Caco-2 (cell line): ENCODE measurements around the gene RMDN3. TPM values are rescaled to one million over a fixed set of nuclear protein-coding genes. Genes with fewer than 3 reads are reported as not detected.

Source experiments
- BruUV-seq: library from RNA; stranded (reverse); fragments of 400-500 nt; replicated peaks from 2 replicates; lab custom pipeline; 2021; lab: Mats Ljungman, UMichigan
- CTCF ChIA-PET: fragments of 300-600 bp; sonication (Branson Sonifier 250); formaldehyde crosslinking; loops from one replicate; lab custom pipeline; 2022; ENCODE audit warnings: antibody characterized with exemption; lab: Charles Lee
- POLR2A ChIA-PET: fragments of 300-600 bp; sonication (Branson Sonifier 250); formaldehyde crosslinking; loops from one replicate; lab custom pipeline; 2022; ENCODE audit warnings: antibody characterized with exemption; lab: Charles Lee
- DNase-seq, 2 experiments: peaks; one replicate each; pipeline versions ENCODE4 v3.0.0 to v3.0.0-alpha.2; 2020 to 2022
- H3K27me3 ChIP-seq: replicated peaks from 2 replicates; pipeline ENCODE4 v1.6.0; 2011; ENCODE audit warnings: low read length; ENCODE audit not compliant: control insufficient read depth, insufficient read depth
- H3K36me3 ChIP-seq: 2 replicates; pipeline ENCODE4 v1.5.1; 2011; ENCODE audit warnings: low read length; ENCODE audit not compliant: control insufficient read depth, insufficient read depth
- H3K4me1 ChIP-seq: fragments of 250-450 bp; sonication (Bioruptor Pico); 2 replicates; pipeline ENCODE4 v1.5.1; 2020; ENCODE audit warnings: mild to moderate bottlenecking
- H3K4me3 ChIP-seq: 2 replicates; pipeline ENCODE4 v1.5.1; 2011; ENCODE audit warnings: low read depth, mild to moderate bottlenecking, control low read depth, low read length
- H3K9me3 ChIP-seq: fragments of 250-450 bp; sonication (Bioruptor Pico); 2 replicates; pipeline ENCODE4 v1.5.1; 2020; ENCODE audit warnings: mild to moderate bottlenecking, moderate library complexity
- H3K27ac Mint-ChIP-seq: one replicate; pipeline ENCODE4 v1.8.0; 2022; ENCODE audit warnings: mixed read lengths; ENCODE audit not compliant: unreplicated experiment
- H3K27me3 Mint-ChIP-seq: one replicate; pipeline ENCODE4 v1.8.0; 2022; ENCODE audit warnings: mixed read lengths; ENCODE audit not compliant: insufficient read depth, unreplicated experiment
- H3K36me3 Mint-ChIP-seq: one replicate; pipeline ENCODE4 v1.8.0; 2022; ENCODE audit warnings: mild to moderate bottlenecking, mixed read lengths; ENCODE audit not compliant: insufficient read depth, unreplicated experiment
- H3K4me1 Mint-ChIP-seq: one replicate; pipeline ENCODE4 v1.8.0; 2022; ENCODE audit warnings: low read depth, mixed read lengths; ENCODE audit not compliant: unreplicated experiment
- H3K4me3 Mint-ChIP-seq: one replicate; pipeline ENCODE4 v1.8.0; 2022; ENCODE audit warnings: mild to moderate bottlenecking, moderate library complexity, mixed read lengths; ENCODE audit not compliant: unreplicated experiment
- H3K9me3 Mint-ChIP-seq: one replicate; pipeline ENCODE4 v1.8.0; 2022; ENCODE audit warnings: mixed read lengths; ENCODE audit not compliant: unreplicated experiment
- intact Hi-C: fragments of 100-400 bp; cut with micrococcal nuclease; formaldehyde crosslinking; loops from one replicate; pipeline ENCODE4 v1.10.0; 2022; ENCODE audit not compliant: unreplicated experiment
- total RNA-seq: library from RNA; stranded (reverse); gene quantifications from 2 replicates; pipeline ENCODE4 v1.2.3, GENCODE V29; 2022
- TF ChIP-seq, protein P1 (sequence below), 2 experiments: fragments of 200-600 bp in 1 of 2; IDR thresholded peaks; 1 replicate in 1 of 2; 2 replicates in 1 of 2; pipeline versions ENCODE4 v1.5.1 to v1.8.0; 2011 to 2022; ENCODE audit warnings: antibody characterized with exemption in 1 of 2, control low read depth in 1 of 2, inconsistent platforms in 1 of 2, low read depth in 1 of 2, low read length in 1 of 2, mild to moderate bottlenecking in 1 of 2, moderate library complexity in 1 of 2; ENCODE audit not compliant: insufficient read depth in 1 of 2, severe bottlenecking in 1 of 2, unreplicated experiment in 1 of 2

RMDN3 gene
- total RNA-seq, 1 experiment from 2014 or later = 48.0 TPM

DNA sequence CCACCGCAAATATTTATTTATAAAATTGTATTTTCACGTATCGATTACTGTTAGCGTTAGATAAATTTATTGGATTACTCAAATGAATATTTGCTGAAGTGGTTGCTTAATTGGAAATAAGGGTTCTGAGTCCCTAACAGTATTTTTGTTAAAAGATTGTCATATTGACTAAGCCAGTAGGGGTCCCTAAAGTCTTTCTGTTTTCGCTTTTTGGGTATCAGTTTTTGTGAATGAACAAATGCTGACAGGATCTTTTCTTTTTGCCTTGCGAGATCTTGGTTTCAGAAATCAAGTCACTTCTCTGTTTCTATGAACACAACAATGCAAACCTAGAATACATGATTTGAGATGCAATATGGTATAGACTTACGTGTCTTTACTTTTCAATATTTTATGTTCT lies 53.0 kb downstream of the RMDN3 start:
- Mint-ChIP-seq H3K4me1 (peaks cover under 1% of the 10 kb centered on the region), H3K27me3 (no peaks in the 10 kb centered on the region), H3K27ac (no peak overlapping the region), H3K36me3 (peaks cover 75% of the 10 kb centered on the region), H3K4me3 (no peak overlapping the region), H3K9me3 (no peaks in the 10 kb centered on the region)
- Histone ChIP-seq H3K4me1 (peaks cover 5% of the 10 kb centered on the region; the same call in 1 of the 2 replicates), H3K9me3 (no peaks in the 10 kb centered on the region), H3K36me3 (peaks cover 2% of the 10 kb centered on the region; the same call in 1 of the 2 replicates), H3K27me3 (no peaks in the 10 kb centered on the region), H3K4me3 (no peak overlapping the region)
- TF ChIP-seq, protein P1, sequence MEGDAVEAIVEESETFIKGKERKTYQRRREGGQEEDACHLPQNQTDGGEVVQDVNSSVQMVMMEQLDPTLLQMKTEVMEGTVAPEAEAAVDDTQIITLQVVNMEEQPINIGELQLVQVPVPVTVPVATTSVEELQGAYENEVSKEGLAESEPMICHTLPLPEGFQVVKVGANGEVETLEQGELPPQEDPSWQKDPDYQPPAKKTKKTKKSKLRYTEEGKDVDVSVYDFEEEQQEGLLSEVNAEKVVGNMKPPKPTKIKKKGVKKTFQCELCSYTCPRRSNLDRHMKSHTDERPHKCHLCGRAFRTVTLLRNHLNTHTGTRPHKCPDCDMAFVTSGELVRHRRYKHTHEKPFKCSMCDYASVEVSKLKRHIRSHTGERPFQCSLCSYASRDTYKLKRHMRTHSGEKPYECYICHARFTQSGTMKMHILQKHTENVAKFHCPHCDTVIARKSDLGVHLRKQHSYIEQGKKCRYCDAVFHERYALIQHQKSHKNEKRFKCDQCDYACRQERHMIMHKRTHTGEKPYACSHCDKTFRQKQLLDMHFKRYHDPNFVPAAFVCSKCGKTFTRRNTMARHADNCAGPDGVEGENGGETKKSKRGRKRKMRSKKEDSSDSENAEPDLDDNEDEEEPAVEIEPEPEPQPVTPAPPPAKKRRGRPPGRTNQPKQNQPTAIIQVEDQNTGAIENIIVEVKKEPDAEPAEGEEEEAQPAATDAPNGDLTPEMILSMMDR (IDR thresholded peaks at IDR 0.05; ENCODE audit: insufficient read depth in 1 of 2, low read depth in 1 of 2, low read length in 1 of 2, severe bottlenecking in 1 of 2, unreplicated experiment in 1 of 2) = peak in 1 of 2 experiments; percentile 18
- BruUV-seq = no TSS peak
- ChIA-PET CTCF (no interaction called here), POLR2A (no interaction called here)
- intact Hi-C loops = loop anchor here (2.0 kb wide), 1 partner anchor 81 kb away; no protein-coding TSS in a partner anchor
- DNase-seq = peak in 1 of 2 experiments; percentile 26

DNA sequence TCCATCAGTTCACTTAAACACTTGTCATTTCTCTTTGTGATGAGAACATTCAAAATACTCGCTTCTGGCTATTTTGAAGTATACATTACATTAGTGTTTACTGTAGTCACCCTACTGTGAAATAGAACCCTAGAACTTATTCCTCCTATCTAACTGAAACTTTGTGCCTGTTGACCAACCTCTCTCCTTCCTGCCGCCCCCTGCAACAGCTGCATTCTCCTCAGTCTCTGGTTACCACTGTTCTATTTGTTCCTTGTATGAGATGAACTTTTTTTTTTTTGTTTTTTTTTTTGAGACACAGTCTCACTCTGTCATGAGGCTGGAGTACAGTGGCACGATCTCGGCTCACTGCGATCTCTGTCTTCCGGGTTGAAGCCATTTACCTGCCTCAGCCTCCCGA lies 57.1 kb downstream of the RMDN3 start:
- Histone ChIP-seq H3K4me1 (peaks cover 7% of the 10 kb centered on the region; the same call in 1 of the 2 replicates), H3K4me3 (no peak overlapping the region), H3K9me3 (no peaks in the 10 kb centered on the region), H3K27me3 (no peaks in the 10 kb centered on the region), H3K36me3 (peaks cover 2% of the 10 kb centered on the region; the same call in 1 of the 2 replicates)
- Mint-ChIP-seq H3K27ac (no peak overlapping the region), H3K9me3 (no peaks in the 10 kb centered on the region), H3K27me3 (no peaks in the 10 kb centered on the region), H3K4me1 (peaks cover 7% of the 10 kb centered on the region), H3K36me3 (peaks cover 65% of the 10 kb centered on the region), H3K4me3 (no peak overlapping the region)
- intact Hi-C loops = loop anchor here (10.0 kb wide), 1 partner anchor 197 kb away; the partner anchor contains the start of gene VPS18
- no TSS peak for BruUV-seq
- CTCF ChIA-PET = no interaction called here
- POLR2A ChIA-PET = no interaction called here
- TF ChIP-seq, protein P1 (IDR thresholded peaks at IDR 0.05; ENCODE audit: insufficient read depth in 1 of 2, low read depth in 1 of 2, low read length in 1 of 2, severe bottlenecking in 1 of 2, unreplicated experiment in 1 of 2) = no peak
- no peak for DNase-seq

DNA sequence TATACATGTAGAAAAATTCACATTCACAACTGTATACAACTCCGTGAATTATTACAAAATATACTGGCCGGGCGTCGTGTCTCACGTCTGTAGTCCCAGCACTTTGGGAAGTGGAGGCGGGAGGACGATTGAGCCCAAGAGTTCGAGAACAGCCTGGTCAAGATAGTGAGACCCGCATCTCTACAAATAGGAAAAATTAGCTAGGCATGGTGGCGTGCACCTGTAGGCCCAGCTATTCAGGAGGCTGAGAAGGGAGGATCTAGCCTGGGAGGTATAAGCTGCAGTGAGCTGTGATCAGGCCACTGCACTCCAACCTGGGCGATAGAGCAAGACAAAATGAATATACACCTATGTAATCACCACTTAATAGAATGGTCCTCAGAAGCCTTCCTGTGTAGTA lies 58.8 kb downstream of the RMDN3 start:
- no peaks in the 10 kb centered on the region for H3K27me3 Mint-ChIP-seq
- POLR2A ChIA-PET = no interaction called here
- intact Hi-C loops = loop anchor here (10.0 kb wide), 1 partner anchor 199 kb away; the partner anchor contains the start of gene VPS18

More for the DNA sequence above, 58.8 kb downstream of the RMDN3 start:
- CTCF ChIA-PET = no interaction called here
- Mint-ChIP-seq H3K4me1 (peaks cover 7% of the 10 kb centered on the region), H3K9me3 (no peaks in the 10 kb centered on the region), H3K27ac (peak overlapping the region; percentile 99), H3K4me3 (peak overlapping the region; percentile 92), H3K36me3 (peaks cover 53% of the 10 kb centered on the region)
- H3K36me3 ChIP-seq = peaks cover 2% of the 10 kb centered on the region; the same call in 1 of the 2 replicates
- H3K4me3 ChIP-seq = peak overlapping the region; percentile 83
- no peaks in the 10 kb centered on the region for H3K9me3 ChIP-seq
- no peaks in the 10 kb centered on the region for H3K27me3 ChIP-seq
- no TSS peak for BruUV-seq
- no peak for DNase-seq
- TF ChIP-seq, protein P1 (IDR thresholded peaks at IDR 0.05; ENCODE audit: insufficient read depth in 1 of 2, low read depth in 1 of 2, low read length in 1 of 2, severe bottlenecking in 1 of 2, unreplicated experiment in 1 of 2) = no peak
- peaks cover 11% of the 10 kb centered on the region; the same call in 1 of the 2 replicates for H3K4me1 ChIP-seq
